Psoas muscle (tissue), 8 donors: ENCODE data around the gene AMOTL1. TPM values are rescaled to one million over a fixed set of nuclear protein-coding genes. Genes with fewer than 3 reads are reported as not detected.

Experiments used
- ATAC-seq, 4 donors: fragments of 200-7000 bp; cut with Tn5 transposase; one replicate each; pipeline ENCODE4 v1.9.1; 2020; ENCODE audit warnings: moderate library complexity in 3 of 4, mild to moderate bottlenecking in 2 of 4
- DNase-seq, 2 donors: peaks; one replicate each; pipeline ENCODE4 v3.0.0-alpha.2; 2020
- H3K27ac ChIP-seq: fragments of 200-600 bp; one replicate; pipeline ENCODE4 v1.8.0; 2022
- H3K27me3 ChIP-seq, 3 donors: fragments of 200-600 bp in 1 of 3; one replicate each; pipeline versions ENCODE4 v1.6.1 to v1.8.0; 2013 to 2022; ENCODE audit warnings: low read length in 2 of 3, mild to moderate bottlenecking in 2 of 3, moderate library complexity in 1 of 3; ENCODE audit not compliant: insufficient read depth in 3 of 3
- H3K36me3 ChIP-seq, 2 donors: fragments of 200-600 bp in 1 of 2; one replicate each; pipeline versions ENCODE4 v1.6.1 to v1.8.0; 2013 to 2022; ENCODE audit warnings: low read depth in 1 of 2, mild to moderate bottlenecking in 1 of 2, moderate library complexity in 1 of 2; ENCODE audit not compliant: insufficient read depth in 1 of 2
- H3K4me1 ChIP-seq: fragments of 200-600 bp; one replicate; pipeline ENCODE4 v1.8.0; 2022
- H3K4me3 ChIP-seq: fragments of 200-600 bp; one replicate; pipeline ENCODE4 v1.8.0; 2022; ENCODE audit warnings: mild to moderate bottlenecking
- H3K9me3 ChIP-seq: fragments of 200-600 bp; one replicate; pipeline ENCODE4 v1.8.0; 2022
- WGBS, 3 donors: extraction: QIAGEN DNeasy Blood & Tissue Kit; methylation state at CpG; one replicate each; pipeline versions ENCODE4 v1.1.6 to v1.1.7; 2013; 5-methylcytosine and 5-hydroxymethylcytosine counted together
- intact Hi-C, 2 donors: fragments of 100-400 bp; cut with DNase I; formaldehyde crosslinking; loops; one replicate each; pipeline versions ENCODE4 v1.11.0 to v1.14.2; 2022
- polyA plus RNA-seq, 3 donors: library from polyadenylated mRNA; stranded (reverse); fragments of 200-250 nt; gene quantifications; one replicate each; pipeline ENCODE4 v1.2.3, GENCODE V29; 2013
- total RNA-seq, 4 donors: library from RNA; stranded (reverse); fragmentation: NEBNext Ultra II Directional in 2 of 4; extraction: Animal tissue kit (Norgen Biotek cat#: 25700) in 2 of 4; gene quantifications; one replicate each; pipeline versions ENCODE4 v1.2.1 to v1.2.4, GENCODE V29; 2021 to 2023
- TF ChIP-seq, protein P1 (sequence below): fragments of 200-600 bp; IDR thresholded peaks from one replicate; pipeline ENCODE4 v1.8.0; 2022; ENCODE audit warnings: antibody characterized with exemption
- donor health status: healthy with polysubstance abuse.
- donor health status: DM: no; HTN: no; CAD: no; lungs with moderate emphysema.
- donor health status: Bipolar disorder and iron deficiency.
- donor health status: healthy.
- donor health status: DM: yes; HTN: yes; CAD: no.
- donor health status: DM: no; HTN: no; CAD: no.
- donor health status: DM: no; HTN: no; CAD: no.
- donor health status: DM: yes; HTN: yes; CAD: no.

The AMOTL1 gene
- total and polyA plus RNA-seq, 7 donors: 46.5 to 355 (median 225) TPM

DNA sequence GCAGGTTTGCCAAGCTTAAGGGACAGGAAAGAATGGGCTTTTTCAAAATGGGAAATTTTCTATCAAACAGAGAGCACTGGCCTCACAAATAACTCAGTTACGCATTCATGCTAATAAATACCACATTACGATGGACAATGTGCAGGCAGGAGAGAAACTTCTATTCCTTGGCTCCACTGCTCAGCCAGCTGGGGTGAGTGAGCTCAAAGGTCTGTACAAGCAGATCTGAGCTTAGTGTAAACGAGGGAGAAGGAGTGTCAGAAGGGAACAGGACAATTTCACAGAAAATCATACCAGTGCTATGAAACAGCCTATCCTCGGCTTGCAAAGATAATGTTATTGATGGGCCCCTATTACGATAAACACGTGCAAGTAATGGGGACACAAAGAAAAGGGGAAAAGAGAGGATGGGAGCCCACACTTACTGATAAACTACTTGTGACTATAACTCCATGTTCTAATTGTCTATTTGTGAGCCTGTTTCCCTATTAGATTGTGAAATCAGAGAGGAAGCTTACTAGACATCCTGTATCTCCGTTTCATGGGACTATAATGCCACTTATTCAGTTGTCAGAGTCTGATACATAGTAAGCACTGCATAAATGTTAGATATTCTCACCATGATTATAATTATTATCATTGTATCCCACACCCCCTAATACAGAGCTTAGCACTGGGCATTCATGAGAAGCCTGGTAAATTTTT, 46.3 kb downstream of the AMOTL1 start:
- H3K36me3 ChIP-seq: peaks cover 5 to 29% of the 10 kb centered on the region in 2 donors
- DNase-seq: no peak
- intact Hi-C loops: no loop called here
- H3K27ac ChIP-seq: peak overlapping the region; percentile 67
- TF ChIP-seq, protein P1, sequence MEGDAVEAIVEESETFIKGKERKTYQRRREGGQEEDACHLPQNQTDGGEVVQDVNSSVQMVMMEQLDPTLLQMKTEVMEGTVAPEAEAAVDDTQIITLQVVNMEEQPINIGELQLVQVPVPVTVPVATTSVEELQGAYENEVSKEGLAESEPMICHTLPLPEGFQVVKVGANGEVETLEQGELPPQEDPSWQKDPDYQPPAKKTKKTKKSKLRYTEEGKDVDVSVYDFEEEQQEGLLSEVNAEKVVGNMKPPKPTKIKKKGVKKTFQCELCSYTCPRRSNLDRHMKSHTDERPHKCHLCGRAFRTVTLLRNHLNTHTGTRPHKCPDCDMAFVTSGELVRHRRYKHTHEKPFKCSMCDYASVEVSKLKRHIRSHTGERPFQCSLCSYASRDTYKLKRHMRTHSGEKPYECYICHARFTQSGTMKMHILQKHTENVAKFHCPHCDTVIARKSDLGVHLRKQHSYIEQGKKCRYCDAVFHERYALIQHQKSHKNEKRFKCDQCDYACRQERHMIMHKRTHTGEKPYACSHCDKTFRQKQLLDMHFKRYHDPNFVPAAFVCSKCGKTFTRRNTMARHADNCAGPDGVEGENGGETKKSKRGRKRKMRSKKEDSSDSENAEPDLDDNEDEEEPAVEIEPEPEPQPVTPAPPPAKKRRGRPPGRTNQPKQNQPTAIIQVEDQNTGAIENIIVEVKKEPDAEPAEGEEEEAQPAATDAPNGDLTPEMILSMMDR: no peak
- peaks cover 25% of the 10 kb centered on the region for H3K4me1 ChIP-seq
- no peak overlapping the region for H3K4me3 ChIP-seq
- H3K27me3 ChIP-seq: no peaks in the 10 kb centered on the region
- ATAC-seq: peak; percentile 32 to 65 (median 56)
- no peaks in the 10 kb centered on the region for H3K9me3 ChIP-seq
- 62 to 85% (median 70%) methylated on average over 7 of the region's 7 CpGs for WGBS, 3 donors

DNA sequence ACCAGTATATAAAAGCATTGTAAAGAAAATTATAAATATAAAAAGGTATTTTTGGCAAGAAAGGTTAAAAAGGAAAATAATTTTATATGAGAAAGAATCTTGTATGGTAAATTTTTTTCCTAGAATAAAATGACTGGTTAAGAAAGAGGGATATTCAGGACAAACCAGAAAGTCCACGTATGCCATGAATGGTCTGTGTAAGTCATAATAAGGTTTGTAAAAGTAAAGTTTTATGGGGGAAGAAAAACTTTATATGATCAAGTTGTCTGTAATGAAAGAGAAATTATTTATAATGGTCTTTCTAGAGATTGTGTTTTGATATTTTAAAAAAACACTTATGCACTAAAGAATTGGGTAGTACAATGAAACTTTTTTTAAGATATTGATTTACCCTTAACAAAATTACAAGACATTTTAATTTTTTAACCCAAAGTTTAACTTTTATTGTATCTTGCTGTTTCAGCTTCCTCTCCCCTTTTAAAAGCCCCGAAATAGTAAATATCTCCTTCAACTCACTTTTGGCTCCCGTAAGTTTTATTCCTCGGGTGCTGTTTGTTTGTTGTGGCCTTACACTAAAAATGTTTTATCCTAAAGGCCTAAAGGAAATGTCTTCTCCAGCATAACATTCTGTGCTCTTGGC, 47.7 kb downstream of the AMOTL1 start:
- TF ChIP-seq, protein P1: no peak
- DNase-seq: no peak

DNA sequence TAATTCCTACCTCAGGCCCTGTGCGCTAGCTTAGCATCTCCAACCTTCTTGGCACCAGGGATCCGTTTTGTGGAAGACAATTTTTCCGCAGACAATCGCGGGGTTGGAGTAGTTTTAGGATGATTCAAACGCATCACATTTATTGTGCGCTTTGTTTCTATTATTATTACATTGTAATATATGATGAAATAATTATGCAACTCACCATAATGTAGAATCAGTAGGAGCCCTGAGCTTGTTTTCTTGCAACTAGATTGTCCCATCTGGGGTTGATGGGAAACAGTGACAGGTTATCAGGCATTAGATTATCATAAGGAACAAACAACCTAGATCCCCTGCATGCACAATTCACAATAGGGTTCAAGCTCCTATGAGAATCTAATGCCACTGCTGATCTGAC, 52.3 kb downstream of the AMOTL1 start:
- intact Hi-C loops: no loop called here
- Histone ChIP-seq H3K36me3 (peaks cover 18 to 76% of the 10 kb centered on the region in 2 donors), H3K9me3 (no peaks in the 10 kb centered on the region), H3K4me1 (peaks cover 18% of the 10 kb centered on the region), H3K27ac (no peak overlapping the region), H3K27me3 (no peaks in the 10 kb centered on the region), H3K4me3 (no peak overlapping the region)
- ATAC-seq (no peak), DNase-seq (no peak)
- 81 to 87% (median 83%) methylated on average over 7 of the region's 7 CpGs for WGBS, 3 donors
- TF ChIP-seq, protein P1: no peak

More for the DNA sequence above, 47.7 kb downstream of the AMOTL1 start:
- intact Hi-C loops: no loop called here
- Histone ChIP-seq H3K27me3 (no peaks in the 10 kb centered on the region), H3K36me3 (peaks cover 11 to 43% of the 10 kb centered on the region in 2 donors), H3K27ac (peak overlapping the region; percentile 67), H3K4me1 (peaks cover 25% of the 10 kb centered on the region), H3K4me3 (no peak overlapping the region), H3K9me3 (no peaks in the 10 kb centered on the region)
- ATAC-seq: no peak
- 91 to 98% (median 95%) methylated on average over 4 of the region's 4 CpGs for WGBS, 3 donors

DNA sequence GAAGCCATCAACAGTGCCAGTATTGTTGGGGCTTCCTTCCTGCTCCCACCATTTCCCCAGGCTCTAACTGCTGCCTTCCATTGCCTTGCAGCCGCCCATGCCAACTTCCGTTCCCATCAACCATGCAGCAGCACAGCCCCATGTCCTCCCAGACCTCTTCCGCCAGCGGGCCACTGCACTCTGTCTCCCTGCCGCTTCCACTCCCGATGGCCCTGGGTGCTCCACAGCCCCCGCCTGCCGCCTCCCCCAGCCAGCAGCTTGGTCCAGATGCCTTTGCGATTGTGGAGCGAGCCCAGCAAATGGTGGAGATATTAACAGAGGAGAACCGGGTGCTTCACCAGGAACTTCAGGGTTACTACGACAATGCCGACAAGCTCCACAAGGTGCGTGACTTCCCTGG, 53.3 kb downstream of the AMOTL1 start:
- Histone ChIP-seq H3K4me1 (peaks cover 24% of the 10 kb centered on the region), H3K36me3 (peaks cover 18 to 85% of the 10 kb centered on the region in 2 donors), H3K27me3 (no peaks in the 10 kb centered on the region), H3K27ac (peak overlapping the region; percentile 20), H3K9me3 (no peaks in the 10 kb centered on the region), H3K4me3 (no peak overlapping the region)
- ATAC-seq: peak in 1 of 4 donors; percentile 4
- DNase-seq: no peak
- 98 to 99% (median 98%) methylated on average over 14 of the region's 14 CpGs for WGBS, 3 donors
- TF ChIP-seq, protein P1: no peak
- intact Hi-C loops: no loop called here
